GM12878 (cell line): ENCODE measurements around the gene KRTAP5-4. TPM values are rescaled to one million over a fixed set of nuclear protein-coding genes. Genes with fewer than 3 reads are reported as not detected.

Experiments used
- ATAC-seq: fragments of 200-7000 bp; cut with Tn5 transposase; 3 replicates; pipeline ENCODE4 v1.9.1; 2020; ENCODE audit warnings: mild to moderate bottlenecking, moderate library complexity
- BruUV-seq: library from RNA; stranded (reverse); fragments of 400-500 nt; replicated peaks from 2 replicates; lab custom pipeline; 2021; lab: Mats Ljungman, UMichigan
- CTCF ChIA-PET: fragments of 300-600 bp; sonication (Branson Sonifier 250); formaldehyde crosslinking; extraction: SDS; loops from one replicate; lab custom pipeline; 2021; ENCODE audit warnings: inconsistent platforms; lab: Yijun Ruan, JAX
- POLR2A ChIA-PET: fragments of 350-600 bp; formaldehyde crosslinking; extraction: SDS; loops from one replicate; lab custom pipeline; 2021; ENCODE audit warnings: inconsistent platforms; lab: Charles Lee
- RAD21 ChIA-PET: fragments of 300-600 bp; sonication (Branson Sonifier 250); formaldehyde crosslinking; loops from one replicate; lab custom pipeline; 2023; ENCODE audit warnings: antibody characterized with exemption; ENCODE audit not compliant: unreplicated experiment; lab: Charles Lee
- SMC1A ChIA-PET: fragments of 300-600 bp; sonication (Branson Sonifier 250); formaldehyde crosslinking; loops from one replicate; lab custom pipeline; 2023; ENCODE audit not compliant: unreplicated experiment, uncharacterized antibody; lab: Charles Lee
- DNase-seq: peaks from one replicate; pipeline ENCODE4 v3.0.0-alpha.2; 2011; ENCODE audit warnings: low read depth, low spot score
- FAIRE-seq: peaks from 3 replicates; lab custom pipeline; 2011; peaks lifted over from hg19 to GRCh38; lab: Jason Lieb, UNC
- H2AFZ ChIP-seq: 2 replicates; pipeline ENCODE4 v1.6.0; 2011; ENCODE audit warnings: low read depth, low read length, control low read depth; ENCODE audit not compliant: control insufficient read depth
- H3K27ac ChIP-seq: 2 replicates; pipeline ENCODE4 v1.5.1; 2011; ENCODE audit warnings: control low read depth; ENCODE audit not compliant: control insufficient read depth, insufficient read depth
- H3K27me3 ChIP-seq, 2 experiments: replicated peaks in 1 of 2; 2 replicates each; pipeline versions ENCODE4 v1.6.0 to v1.6.1; 2011; ENCODE audit warnings: low read length in 1 of 2; ENCODE audit not compliant: control insufficient read depth in 2 of 2, insufficient read depth in 2 of 2
- H3K36me3 ChIP-seq, 2 experiments: 2 replicates each; pipeline ENCODE4 v1.5.1; 2011; ENCODE audit warnings: low read length in 1 of 2; ENCODE audit not compliant: control insufficient read depth in 2 of 2, insufficient read depth in 2 of 2
- H3K4me1 ChIP-seq: 2 replicates; pipeline ENCODE4 v1.6.1; 2011; ENCODE audit warnings: mild to moderate bottlenecking, low read length, moderate library complexity, mixed read lengths; ENCODE audit not compliant: control insufficient read depth, insufficient read depth
- H3K4me2 ChIP-seq: 2 replicates; pipeline ENCODE4 v1.6.0; 2011; ENCODE audit warnings: control low read depth; ENCODE audit not compliant: control insufficient read depth, insufficient read depth
- H3K4me3 ChIP-seq: fragments of 200-600 bp; sonication (generic); 2 replicates; pipeline ENCODE4 v1.5.1; 2016
- H3K79me2 ChIP-seq: 2 replicates; pipeline ENCODE4 v1.6.0; 2011; ENCODE audit warnings: low read length; ENCODE audit not compliant: control insufficient read depth, insufficient read depth
- H3K9ac ChIP-seq: 2 replicates; pipeline ENCODE4 v1.8.0; 2011; ENCODE audit warnings: low read length, control low read depth, mixed read lengths; ENCODE audit not compliant: control insufficient read depth, insufficient read depth
- H3K9me3 ChIP-seq: replicated peaks from 3 replicates; pipeline ENCODE4 v1.5.1; 2011; ENCODE audit warnings: mild to moderate bottlenecking, low read length; ENCODE audit not compliant: control insufficient read depth, insufficient read depth
- H4K20me1 ChIP-seq: 2 replicates; pipeline ENCODE4 v1.6.0; 2011; ENCODE audit not compliant: control insufficient read depth, insufficient read depth
- E2F8 ChIP-seq: fragments of 450-650 bp; IDR thresholded peaks from 2 replicates; pipeline ENCODE4 v1.6.1; 2018; ENCODE audit warnings: mild to moderate bottlenecking, low read depth, moderate library complexity; ENCODE audit not compliant: partially characterized antibody
- FOS ChIP-seq: IDR thresholded peaks from 3 replicates; pipeline ENCODE4 v1.6.1; 2011; ENCODE audit warnings: borderline replicate concordance; ENCODE audit not compliant: insufficient read length; ENCODE audit errors: extremely low read depth
- IRF5 ChIP-seq: fragments of 450-650 bp; IDR thresholded peaks from 2 replicates; pipeline ENCODE4 v1.6.1; 2017; ENCODE audit warnings: borderline replicate concordance
- NR2C2 ChIP-seq: IDR thresholded peaks from 2 replicates; pipeline ENCODE4 v1.6.1; 2011; ENCODE audit warnings: borderline replicate concordance, low read depth; ENCODE audit not compliant: control insufficient read depth, insufficient read length
- SUZ12 ChIP-seq: fragments of 200-600 bp; sonication (generic); IDR thresholded peaks from one replicate; pipeline ENCODE4 v1.6.1; 2018; ENCODE audit warnings: antibody characterized with exemption, mild to moderate bottlenecking; ENCODE audit not compliant: unreplicated experiment
- ZBTB33 ChIP-seq: fragments of 450-650 bp; IDR thresholded peaks from 2 replicates; pipeline ENCODE4 v1.6.1; 2017; ENCODE audit warnings: mild to moderate bottlenecking
- WGBS: methylation state at CpG from one replicate; pipeline ENCODE4 v1.1.6; 2016; ENCODE audit warnings: low lambda C conversion rate; ENCODE audit not compliant: insufficient replicate concordance, insufficient coverage; ENCODE audit errors: missing lambda C conversion rate; 5-methylcytosine and 5-hydroxymethylcytosine counted together
- in situ Hi-C: fragments of 300-500 bp; cut with MboI; formaldehyde crosslinking; loops from 9 replicates; pipeline ENCODE4 v1.14.3; 2018; ENCODE audit warnings: mixed read lengths
- intact Hi-C: fragments of 100-400 bp; cut with micrococcal nuclease; formaldehyde crosslinking; loops from one replicate; pipeline ENCODE4 v1.14.2; 2022; ENCODE audit not compliant: unreplicated experiment
- polyA plus RNA-seq, 11 experiments: library from polyadenylated mRNA; depleted of rRNA in 4 of 11; unstranded in 6 of 11; stranded (reverse) in 5 of 11; fragments of >200 nt; fragmentation: Nextera tagmentation in 4 of 11; fragmentation: Illumina TruSeq in 1 of 11; extraction: Ambion mirVana in 4 of 11; extraction: Trizol in 1 of 11; gene quantifications; 1 replicate in 1 of 11; 2 replicates in 10 of 11; pipeline versions ENCODE4 v1.2.1 to v1.2.3, GENCODE V29; 2011 to 2016; ENCODE audit warnings: inconsistent platforms in 2 of 11, missing spikeins in 2 of 11, low read depth in 1 of 11
- total RNA-seq, 4 experiments: library from RNA; depleted of rRNA in 3 of 4; stranded (reverse); fragments of >200 nt in 3 of 4; fragmentation: Illumina TruSeq in 1 of 4; extraction: Trizol in 1 of 4; gene quantifications; 2 replicates each; pipeline versions ENCODE4 v1.2.1 to v1.2.3, GENCODE V29; 2013 to 2021

KRTAP5-4 gene
- total and polyA plus RNA-seq, 10 of the 15 experiments (the other 5 are each of a cell fraction or from before 2014, with no cell fraction given), result not detected

- TF ChIP-seq IRF5 (no peak), E2F8 (no peak), SUZ12 (no peak)
Measured at GRCh38 chr11:1655168-1656060, 33.5 kb upstream of the KRTAP5-4 start (continued).

- 27% methylated on average over 21 of the region's 21 CpGs for WGBS
- FAIRE-seq (no peak), ATAC-seq (no peak), DNase-seq (no peak)
- ChIA-PET RAD21 (interaction anchor here (2.6 kb wide), 1 partner anchor 497 kb away, joined by 11 read pairs; no protein-coding TSS in a partner anchor), CTCF (interaction anchor here (2.6 to 3.7 kb wide), 2 partner anchors 177 to 347 kb away, joined by 17 to 56 read pairs; partner anchors contain the start of gene SYT8), SMC1A (no interaction called here), POLR2A (no interaction called here)
- no peak overlapping the region for H3K27ac ChIP-seq
- no peak overlapping the region for H3K4me2 ChIP-seq
- intact Hi-C loops (loop anchor here (5.0 kb wide), 2 partner anchors 38 to 178 kb away; partner anchors contain the start of gene SYT8), in situ Hi-C loops (no loop called here)
- no TSS peak for BruUV-seq
- H3K4me3 ChIP-seq, result no peak overlapping the region
- no peaks in the 10 kb centered on the region for H3K36me3 ChIP-seq
- no peak overlapping the region for H3K9ac ChIP-seq
- H2AFZ ChIP-seq, result no peak overlapping the region
- H3K79me2 ChIP-seq, result no peaks in the 10 kb centered on the region
- H3K4me1 ChIP-seq, result no peaks in the 10 kb centered on the region
- no peak for TF ChIP-seq ZBTB33
- no peak for TF ChIP-seq NR2C2
- no peak for TF ChIP-seq SUZ12
- no peak for TF ChIP-seq FOS
- peaks cover 0 to 3% of the 10 kb centered on the region in 2 experiments; a peak in 3 of 4 replicates for H3K27me3 ChIP-seq
- no peaks in the 10 kb centered on the region for H3K9me3 ChIP-seq
- H4K20me1 ChIP-seq, result no peaks in the 10 kb centered on the region
Measured at GRCh38 chr11:1654388-1655167, 32.6 kb upstream of the KRTAP5-4 start.
